HEK293 (cell line): Measurements from ENCODE around the gene CST9L.

Source experiments
- CTCF ChIP-seq: fragments of 450-650 bp; formaldehyde crosslinking; IDR thresholded peaks from 2 replicates; pipeline ENCODE4 v1.5.1; 2016; ENCODE audit warnings: missing biosample characterization, missing genetic modification characterization
- MZF1 ChIP-seq: fragments of 450-650 bp; formaldehyde crosslinking; IDR thresholded peaks from 2 replicates; pipeline ENCODE4 v1.5.1; 2017; ENCODE audit warnings: missing biosample characterization, missing genetic modification characterization, borderline replicate concordance
- TCF7L2 ChIP-seq: IDR thresholded peaks from 2 replicates; pipeline ENCODE4 v1.6.1; 2011; ENCODE audit warnings: low read depth, mild to moderate bottlenecking, inconsistent platforms, low read length, moderate library complexity, borderline replicate concordance
- ZBTB10 ChIP-seq: fragments of 450-650 bp; formaldehyde crosslinking; IDR thresholded peaks from 2 replicates; pipeline ENCODE4 v1.5.1; 2016; ENCODE audit warnings: missing biosample characterization, missing genetic modification characterization
- ZBTB7A ChIP-seq: fragments of 450-650 bp; formaldehyde crosslinking; IDR thresholded peaks from 2 replicates; pipeline ENCODE4 v1.5.1; 2016; ENCODE audit warnings: low read depth, missing biosample characterization, missing genetic modification characterization
- ZFHX2 ChIP-seq: fragments of 450-650 bp; formaldehyde crosslinking; conservative IDR thresholded peaks from 2 replicates; pipeline ENCODE4 v1.5.1; 2016; ENCODE audit warnings: missing biosample characterization, missing genetic modification characterization
- ZNF112 ChIP-seq: fragments of 450-650 bp; formaldehyde crosslinking; IDR thresholded peaks from 2 replicates; pipeline ENCODE4 v1.5.0; 2017; ENCODE audit warnings: missing biosample characterization, missing genetic modification characterization
- ZNF24 ChIP-seq: fragments of 450-650 bp; formaldehyde crosslinking; IDR thresholded peaks from 2 replicates; pipeline ENCODE4 v1.5.1; 2016; ENCODE audit warnings: missing biosample characterization, missing genetic modification characterization
- ZNF510 ChIP-seq: fragments of 450-650 bp; formaldehyde crosslinking; IDR thresholded peaks from 2 replicates; pipeline ENCODE4 v1.5.1; 2018; ENCODE audit warnings: mild to moderate bottlenecking, missing genetic modification characterization, missing biosample characterization; ENCODE audit not compliant: insufficient replicate concordance
- ZNF558 ChIP-seq: fragments of 450-650 bp; formaldehyde crosslinking; IDR thresholded peaks from 2 replicates; pipeline ENCODE4 v1.5.1; 2016; ENCODE audit warnings: missing biosample characterization, missing genetic modification characterization
- ZNF660 ChIP-seq: fragments of 450-650 bp; IDR thresholded peaks from 2 replicates; pipeline ENCODE4 v1.5.1; 2018; ENCODE audit warnings: missing biosample characterization, mild to moderate bottlenecking, missing genetic modification characterization
- ZNF707 ChIP-seq: fragments of 450-650 bp; formaldehyde crosslinking; IDR thresholded peaks from 2 replicates; pipeline ENCODE4 v1.5.1; 2016; ENCODE audit warnings: missing biosample characterization, missing genetic modification characterization
- TF ChIP-seq, protein P1 (sequence below): IDR thresholded peaks from 2 replicates; pipeline ENCODE4 v1.6.1; 2011; ENCODE audit warnings: mild to moderate bottlenecking, low read depth, low read length, borderline replicate concordance
- TF ChIP-seq, protein P2 (sequence below): fragments of 450-650 bp; formaldehyde crosslinking; IDR thresholded peaks from 2 replicates; pipeline ENCODE4 v1.5.1; 2016; ENCODE audit warnings: missing biosample characterization, missing genetic modification characterization

- TF ChIP-seq ZNF660 (tag by site-specific recombination) (no peak), CTCF (tag by site-specific recombination) (no peak), TCF7L2 (no peak), ZBTB10 (tag by site-specific recombination) (no peak), ZNF558 (tag by site-specific recombination) (no peak), ZBTB7A (tag by site-specific recombination) (no peak), ZNF707 (tag by site-specific recombination) (no peak), MZF1 (tag by site-specific recombination) (no peak), ZNF24 (tag by site-specific recombination) (no peak), ZNF112 (tag by site-specific recombination) (no peak), ZFHX2 (no peak), ZNF510 (tag by site-specific recombination) (no peak)
- TF ChIP-seq, protein P1, sequence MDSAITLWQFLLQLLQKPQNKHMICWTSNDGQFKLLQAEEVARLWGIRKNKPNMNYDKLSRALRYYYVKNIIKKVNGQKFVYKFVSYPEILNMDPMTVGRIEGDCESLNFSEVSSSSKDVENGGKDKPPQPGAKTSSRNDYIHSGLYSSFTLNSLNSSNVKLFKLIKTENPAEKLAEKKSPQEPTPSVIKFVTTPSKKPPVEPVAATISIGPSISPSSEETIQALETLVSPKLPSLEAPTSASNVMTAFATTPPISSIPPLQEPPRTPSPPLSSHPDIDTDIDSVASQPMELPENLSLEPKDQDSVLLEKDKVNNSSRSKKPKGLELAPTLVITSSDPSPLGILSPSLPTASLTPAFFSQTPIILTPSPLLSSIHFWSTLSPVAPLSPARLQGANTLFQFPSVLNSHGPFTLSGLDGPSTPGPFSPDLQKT = no peak
- TF ChIP-seq, protein P2, sequence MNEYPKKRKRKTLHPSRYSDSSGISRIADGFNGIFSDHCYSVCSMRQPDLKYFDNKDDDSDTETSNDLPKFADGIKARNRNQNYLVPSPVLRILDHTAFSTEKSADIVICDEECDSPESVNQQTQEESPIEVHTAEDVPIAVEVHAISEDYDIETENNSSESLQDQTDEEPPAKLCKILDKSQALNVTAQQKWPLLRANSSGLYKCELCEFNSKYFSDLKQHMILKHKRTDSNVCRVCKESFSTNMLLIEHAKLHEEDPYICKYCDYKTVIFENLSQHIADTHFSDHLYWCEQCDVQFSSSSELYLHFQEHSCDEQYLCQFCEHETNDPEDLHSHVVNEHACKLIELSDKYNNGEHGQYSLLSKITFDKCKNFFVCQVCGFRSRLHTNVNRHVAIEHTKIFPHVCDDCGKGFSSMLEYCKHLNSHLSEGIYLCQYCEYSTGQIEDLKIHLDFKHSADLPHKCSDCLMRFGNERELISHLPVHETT (tag by site-specific recombination) = no peak
Observed at GRCh38 chr20:23609486-23610109, 41.3 kb upstream of the CST9L start.
